DOHH2 (cell line): Measurements from ENCODE around the gene ZNF862.

ENCODE experiments used
- H3F3A ChIP-seq: fragments of 200-600 bp; sonication (generic), shearing (Covaris generic); 2 replicates; pipeline ENCODE4 v1.6.0; 2016; ENCODE audit warnings: antibody characterized with exemption, mild to moderate bottlenecking; ENCODE audit not compliant: control insufficient read depth, insufficient read depth
- H3K27ac ChIP-seq: fragments of 200-600 bp; sonication (generic); 2 replicates; pipeline ENCODE4 v1.5.1; 2014; ENCODE audit warnings: low read depth, mild to moderate bottlenecking, low read length, moderate library complexity
- H3K27me3 ChIP-seq: fragments of 200-600 bp; sonication (generic); 2 replicates; pipeline ENCODE4 v1.6.1; 2014; ENCODE audit warnings: mild to moderate bottlenecking, low read length, mixed read lengths; ENCODE audit not compliant: control insufficient read depth
- H3K36me3 ChIP-seq: fragments of 200-600 bp; sonication (generic); 2 replicates; pipeline ENCODE4 v1.6.1; 2014; ENCODE audit warnings: mild to moderate bottlenecking, low read length, moderate library complexity, mixed read lengths; ENCODE audit not compliant: control insufficient read depth
- H3K4me1 ChIP-seq: fragments of 200-600 bp; sonication (generic); 2 replicates; pipeline ENCODE4 v1.6.1; 2014; ENCODE audit warnings: mild to moderate bottlenecking, low read length, mixed read lengths; ENCODE audit not compliant: control insufficient read depth
- H3K4me2 ChIP-seq: fragments of 200-600 bp; sonication (generic); 2 replicates; pipeline ENCODE4 v1.6.0; 2014; ENCODE audit warnings: mild to moderate bottlenecking, low read length, moderate library complexity
- H3K4me3 ChIP-seq: fragments of 200-600 bp; sonication (generic); 2 replicates; pipeline ENCODE4 v1.5.1; 2014; ENCODE audit warnings: mild to moderate bottlenecking, low read length, mixed read lengths
- H3K79me2 ChIP-seq: fragments of 200-600 bp; sonication (generic); 2 replicates; pipeline ENCODE4 v1.6.1; 2014; ENCODE audit warnings: mild to moderate bottlenecking, low read length, mixed read lengths; ENCODE audit not compliant: control insufficient read depth
- H3K9me2 ChIP-seq: fragments of 200-600 bp; sonication (generic); replicated peaks from 2 replicates; pipeline ENCODE4 v1.6.1; 2014; ENCODE audit warnings: mild to moderate bottlenecking, low read length, mixed read lengths; ENCODE audit not compliant: control insufficient read depth
- H3K9me3 ChIP-seq: fragments of 200-600 bp; sonication (generic); 2 replicates; pipeline ENCODE4 v1.6.1; 2014; ENCODE audit warnings: antibody characterized with exemption, low read length, mixed read lengths; ENCODE audit not compliant: control insufficient read depth, insufficient read depth
- H4K20me1 ChIP-seq: fragments of 200-600 bp; sonication (generic); 2 replicates; pipeline ENCODE4 v1.6.0; 2014; ENCODE audit warnings: low read depth, mild to moderate bottlenecking, antibody characterized with exemption, low read length, moderate library complexity; ENCODE audit not compliant: control insufficient read depth, insufficient read depth
- CTCF ChIP-seq: fragments of 200-600 bp; sonication (generic); IDR thresholded peaks from one replicate; pipeline ENCODE4 v1.5.1; 2014; ENCODE audit warnings: antibody characterized with exemption, mild to moderate bottlenecking, low read depth, low read length; ENCODE audit not compliant: poor library complexity, severe bottlenecking
- EZH2phosphoT487 ChIP-seq: fragments of 200-600 bp; sonication (generic); IDR thresholded peaks from 2 replicates; pipeline ENCODE4 v1.6.1; 2017; ENCODE audit warnings: borderline replicate concordance, mild to moderate bottlenecking, antibody characterized with exemption, low read length, moderate library complexity, mixed read lengths

ZNF862 gene

DNA sequence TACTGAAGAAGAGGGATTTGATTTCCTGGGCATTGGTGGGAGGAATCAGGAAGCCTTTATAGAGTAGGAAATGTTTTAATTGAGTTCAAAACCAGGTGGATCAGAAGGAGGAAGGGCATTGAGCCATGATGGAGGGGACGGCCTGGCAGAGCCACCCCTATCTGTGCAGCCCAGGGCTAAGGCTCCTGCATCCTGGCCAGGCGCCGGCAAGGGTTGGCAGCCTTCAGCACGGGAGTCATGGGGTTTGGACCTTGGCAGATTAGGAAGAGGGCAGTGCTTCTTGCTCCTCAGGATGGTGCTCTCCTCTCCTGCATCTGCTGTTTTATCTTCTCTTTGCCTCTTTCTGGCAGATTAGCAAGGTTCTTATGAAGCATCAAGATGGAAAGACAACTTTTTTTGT lies 12.5 kb downstream of the ZNF862 start:
- TF ChIP-seq EZH2phosphoT487 (no peak), CTCF (no peak)

GRCh38 chr7:149851449-149851848 lies 13.3 kb downstream of the ZNF862 start:
- Histone ChIP-seq H3K9me3 (no peaks in the 10 kb centered on the region), H3K4me3 (no peak overlapping the region), H3K27ac (no peak overlapping the region), H3K79me2 (no peaks in the 10 kb centered on the region), H3K4me1 (peaks cover 7% of the 10 kb centered on the region), H4K20me1 (no peaks in the 10 kb centered on the region), H3K36me3 (no peaks in the 10 kb centered on the region), H3F3A (no peaks in the 10 kb centered on the region; the same call in 1 of the 2 replicates), H3K9me2 (no peaks in the 10 kb centered on the region), H3K4me2 (no peak overlapping the region), H3K27me3 (no peaks in the 10 kb centered on the region)
- TF ChIP-seq CTCF = no peak
- TF ChIP-seq EZH2phosphoT487 = no peak

More for the DNA sequence above, 12.5 kb downstream of the ZNF862 start:
- H3K27me3 ChIP-seq = no peaks in the 10 kb centered on the region
- H3K27ac ChIP-seq = no peak overlapping the region
- H3K4me2 ChIP-seq = no peak overlapping the region
- no peaks in the 10 kb centered on the region; the same call in 1 of the 2 replicates for H3F3A ChIP-seq
- H3K9me3 ChIP-seq = no peaks in the 10 kb centered on the region
- no peaks in the 10 kb centered on the region for H4K20me1 ChIP-seq
- H3K79me2 ChIP-seq = no peaks in the 10 kb centered on the region
- no peaks in the 10 kb centered on the region for H3K9me2 ChIP-seq
- no peak overlapping the region for H3K4me3 ChIP-seq
- peaks cover 11% of the 10 kb centered on the region for H3K4me1 ChIP-seq
- no peaks in the 10 kb centered on the region for H3K36me3 ChIP-seq

DNA sequence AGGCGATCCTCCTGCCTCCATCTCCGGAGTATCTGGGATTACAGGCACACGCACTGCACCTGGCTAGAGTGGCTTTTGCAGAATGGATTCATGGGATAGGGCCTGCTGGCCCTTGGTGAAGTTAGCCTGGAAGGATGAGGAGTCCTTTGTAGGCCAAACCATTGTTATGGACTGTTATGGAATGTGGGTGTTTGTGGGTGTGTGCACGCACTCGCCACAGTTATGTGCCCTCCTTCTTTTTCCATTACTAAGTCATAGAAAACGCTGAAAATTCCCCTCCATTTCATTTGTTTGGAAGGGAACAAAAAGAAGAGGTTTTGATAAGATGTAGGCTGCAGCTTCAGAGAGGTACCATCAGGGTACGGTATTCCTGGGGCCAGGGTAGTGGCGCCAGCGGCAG lies 15.0 kb downstream of the ZNF862 start:
- Histone ChIP-seq H3K79me2 (no peaks in the 10 kb centered on the region), H3K9me2 (no peaks in the 10 kb centered on the region), H3K27me3 (no peaks in the 10 kb centered on the region), H4K20me1 (no peaks in the 10 kb centered on the region), H3K4me2 (no peak overlapping the region), H3F3A (no peaks in the 10 kb centered on the region), H3K36me3 (no peaks in the 10 kb centered on the region), H3K9me3 (no peaks in the 10 kb centered on the region), H3K4me1 (no peaks in the 10 kb centered on the region), H3K27ac (no peak overlapping the region), H3K4me3 (no peak overlapping the region)
- TF ChIP-seq CTCF (no peak), EZH2phosphoT487 (no peak)
